SK-N-SH treated with all-trans-retinoic acid at 6 μM for 48 hours (cell line): ENCODE data around the gene ZSCAN9.

ENCODE experiments used
- ESRRG ChIP-seq: fragments of 250-450 bp; sonication (Bioruptor Pico); IDR thresholded peaks from 2 replicates; pipeline ENCODE4 v1.6.1; 2021; ENCODE audit warnings: mild to moderate bottlenecking
- GLIS3 ChIP-seq: fragments of 250-450 bp; sonication (Bioruptor Pico); IDR thresholded peaks from 2 replicates; pipeline ENCODE4 v1.5.0; 2020; ENCODE audit warnings: mild to moderate bottlenecking, moderate library complexity
- PATZ1 ChIP-seq: fragments of 250-450 bp; sonication (Bioruptor Pico); IDR thresholded peaks from 2 replicates; pipeline ENCODE4 v1.8.0; 2020; ENCODE audit warnings: mild to moderate bottlenecking, moderate library complexity, borderline replicate concordance
- RARB ChIP-seq: fragments of 250-450 bp; sonication (Bioruptor Pico); IDR thresholded peaks from 2 replicates; pipeline ENCODE4 v1.8.0; 2021; ENCODE audit warnings: mild to moderate bottlenecking, moderate library complexity
- TCF4 ChIP-seq: fragments of 250-450 bp; sonication (Bioruptor Pico); IDR thresholded peaks from 2 replicates; pipeline ENCODE4 v1.8.0; 2021; ENCODE audit warnings: mild to moderate bottlenecking, moderate library complexity, borderline replicate concordance
- ZFP3 ChIP-seq: fragments of 250-450 bp; sonication (Bioruptor Pico); IDR thresholded peaks from 2 replicates; pipeline ENCODE4 v1.5.0; 2020; ENCODE audit warnings: mild to moderate bottlenecking, moderate library complexity
- ZFP30 ChIP-seq: fragments of 450-650 bp; formaldehyde crosslinking; IDR thresholded peaks from 2 replicates; pipeline ENCODE4 v1.5.0; 2022; ENCODE audit warnings: mild to moderate bottlenecking, moderate library complexity
- TF ChIP-seq, protein P1 (sequence below): fragments of 250-450 bp; sonication (Bioruptor Pico); IDR thresholded peaks from 2 replicates; pipeline ENCODE4 v1.5.1; 2020; ENCODE audit warnings: low read depth, mild to moderate bottlenecking, moderate library complexity

DNA sequence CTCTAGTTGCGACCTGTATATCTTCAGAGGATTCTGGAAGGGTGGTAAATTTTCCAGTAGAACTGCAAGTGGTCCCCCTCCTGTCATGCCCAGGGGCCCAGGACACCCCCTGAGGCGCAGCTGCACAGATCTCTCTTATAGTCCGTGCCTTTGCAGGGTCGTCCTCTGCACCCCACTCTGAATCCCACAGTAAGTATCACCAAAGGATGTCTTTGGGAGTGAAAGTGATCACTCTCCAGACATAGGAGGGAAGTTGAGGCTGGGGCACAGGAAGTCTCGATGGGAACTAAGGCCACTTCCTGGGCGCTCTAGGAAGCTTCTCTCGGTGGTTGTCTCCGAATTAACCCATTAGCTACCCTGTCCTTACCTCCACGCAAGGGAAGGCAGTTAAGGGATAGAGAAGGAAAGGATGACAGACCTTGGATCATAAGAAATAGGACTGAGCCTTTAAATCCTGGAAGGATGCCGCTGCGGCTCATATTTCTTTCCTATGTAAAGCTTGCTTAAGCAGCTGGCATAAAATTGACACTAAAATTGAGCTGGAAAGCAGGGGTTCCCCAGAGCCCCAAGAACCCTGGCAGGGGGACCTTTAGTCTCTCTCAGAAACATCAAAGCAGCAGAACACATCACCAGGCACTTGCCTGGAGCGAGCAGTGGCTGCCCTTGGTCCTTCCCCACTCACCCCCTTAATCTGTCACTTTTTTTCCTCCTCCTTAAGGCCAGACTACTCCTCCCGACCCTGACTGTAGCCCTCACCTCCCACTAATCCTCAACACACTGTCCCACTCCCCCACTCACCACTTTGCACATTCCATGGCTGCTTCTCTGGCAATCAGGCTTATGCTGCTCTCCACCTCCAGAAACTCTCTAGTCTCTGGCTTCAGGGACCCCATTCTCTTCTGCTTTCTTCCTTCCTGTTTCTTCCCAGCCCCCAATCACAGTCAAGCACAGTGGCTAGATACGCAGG, 27.2 kb downstream of the ZSCAN9 start, which contains the start of gene ZKSCAN4:
- TF ChIP-seq, protein P1, sequence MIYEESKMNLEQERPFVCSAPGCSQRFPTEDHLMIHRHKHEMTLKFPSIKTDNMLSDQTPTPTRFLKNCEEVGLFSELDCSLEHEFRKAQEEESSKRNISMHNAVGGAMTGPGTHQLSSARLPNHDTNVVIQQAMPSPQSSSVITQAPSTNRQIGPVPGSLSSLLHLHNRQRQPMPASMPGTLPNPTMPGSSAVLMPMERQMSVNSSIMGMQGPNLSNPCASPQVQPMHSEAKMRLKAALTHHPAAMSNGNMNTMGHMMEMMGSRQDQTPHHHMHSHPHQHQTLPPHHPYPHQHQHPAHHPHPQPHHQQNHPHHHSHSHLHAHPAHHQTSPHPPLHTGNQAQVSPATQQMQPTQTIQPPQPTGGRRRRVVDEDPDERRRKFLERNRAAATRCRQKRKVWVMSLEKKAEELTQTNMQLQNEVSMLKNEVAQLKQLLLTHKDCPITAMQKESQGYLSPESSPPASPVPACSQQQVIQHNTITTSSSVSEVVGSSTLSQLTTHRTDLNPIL, result no peak
- TF ChIP-seq ZFP3 (no peak), ESRRG (CRISPR knock-in tag) (no peak), ZFP30 (CRISPR knock-in tag) (no peak), PATZ1 (CRISPR knock-in tag) (no peak), RARB (CRISPR knock-in tag) (no peak), GLIS3 (CRISPR knock-in tag) (no peak), TCF4 (no peak)
